Small intestine (tissue), 7 donors: ENCODE results near the gene LUZP1. TPM values are rescaled to one million over a fixed set of nuclear protein-coding genes. Genes with fewer than 3 reads are reported as not detected.

Experiments used
- DNase-seq, 2 donors: peaks; one replicate each; pipeline versions ENCODE4 v3.0.0 to v3.0.0-alpha.2; 2013
- FAIRE-seq: peaks from 2 replicates; lab custom pipeline; 2012; peaks lifted over from hg19 to GRCh38; lab: Jason Lieb, UNC
- H3K27ac ChIP-seq, 3 donors: one replicate each; pipeline ENCODE4 v1.5.1; 2013; ENCODE audit warnings: low read length in 2 of 3, mild to moderate bottlenecking in 2 of 3, control low read depth in 1 of 3, inconsistent platforms in 1 of 3, low read depth in 1 of 3, moderate library complexity in 1 of 3
- H3K27me3 ChIP-seq, 3 donors: one replicate each; pipeline ENCODE4 v1.6.1; 2013; ENCODE audit warnings: low read length in 3 of 3, inconsistent platforms in 1 of 3; ENCODE audit not compliant: control insufficient read depth in 3 of 3, insufficient read depth in 3 of 3
- H3K36me3 ChIP-seq, 3 donors: one replicate each; pipeline ENCODE4 v1.6.1; 2013; ENCODE audit warnings: low read length in 3 of 3, inconsistent platforms in 1 of 3, low read depth in 1 of 3, mild to moderate bottlenecking in 1 of 3, moderate library complexity in 1 of 3; ENCODE audit not compliant: control insufficient read depth in 3 of 3, insufficient read depth in 2 of 3
- H3K4me1 ChIP-seq, 3 donors: one replicate each; pipeline ENCODE4 v1.6.1; 2013; ENCODE audit warnings: low read length in 2 of 3, inconsistent platforms in 1 of 3, low read depth in 1 of 3, mild to moderate bottlenecking in 1 of 3, moderate library complexity in 1 of 3; ENCODE audit not compliant: control insufficient read depth in 3 of 3, insufficient read depth in 2 of 3
- H3K4me3 ChIP-seq, 3 donors: one replicate each; pipeline ENCODE4 v1.5.1; 2013; ENCODE audit warnings: low read length in 3 of 3, control low read depth in 1 of 3, inconsistent platforms in 1 of 3, low read depth in 1 of 3, mild to moderate bottlenecking in 1 of 3, moderate library complexity in 1 of 3
- H3K9me3 ChIP-seq, 2 donors: one replicate each; pipeline ENCODE4 v1.6.1; 2013; ENCODE audit warnings: low read depth in 1 of 2, low read length in 1 of 2; ENCODE audit not compliant: control insufficient read depth in 2 of 2, insufficient read depth in 1 of 2
- WGBS, 3 donors: extraction: QIAGEN DNeasy Blood & Tissue Kit; methylation state at CpG; one replicate each; pipeline ENCODE4 v1.1.7; 2013; 5-methylcytosine and 5-hydroxymethylcytosine counted together
- polyA plus RNA-seq, 4 donors: library from polyadenylated mRNA; stranded (reverse) in 3 of 4; unstranded in 1 of 4; fragments of 200-250 nt in 3 of 4; fragments of 120-200 nt in 1 of 4; gene quantifications; one replicate each; pipeline versions ENCODE4 v1.2.1 to v1.2.3, GENCODE V29; 2013
- donor health status: healthy with polysubstance abuse.
- donor health status: control.
- donor health status: control.
- donor health status: Bipolar disorder and iron deficiency.
- donor health status: healthy.

The LUZP1 gene
- polyA plus RNA-seq, 4 donors, result 14.1 to 22.0 (median 19.5) TPM

GRCh38 chr1:23102289-23102688 is 66.4 kb downstream of the LUZP1 start:
- Histone ChIP-seq H3K9me3 (no peaks in the 10 kb centered on the region), H3K36me3 (peaks cover 2 to 7% (median 5%) of the 10 kb centered on the region in 3 donors), H3K27ac (peak overlapping the region in 1 of 3 donors; percentile 87), H3K4me3 (no peak overlapping the region), H3K4me1 (peaks cover 0 to 25% (median 2%) of the 10 kb centered on the region in 3 donors), H3K27me3 (no peaks in the 10 kb centered on the region)
- WGBS, 3 donors, result 19 to 25% (median 24%) methylated on average over 1 of the region's 1 CpG
- no peak for FAIRE-seq
- DNase-seq, result no peak

GRCh38 chr1:23101887-23102286 is 66.8 kb downstream of the LUZP1 start:
- H3K36me3 ChIP-seq, result peaks cover 1 to 5% (median 4%) of the 10 kb centered on the region in 3 donors
- FAIRE-seq (no peak), DNase-seq (no peak)
- peaks cover 0 to 25% (median 2%) of the 10 kb centered on the region in 3 donors for H3K4me1 ChIP-seq
- 62 to 80% (median 78%) methylated on average over 2 of the region's 2 CpGs for WGBS, 3 donors
- H3K4me3 ChIP-seq, result no peak overlapping the region
- no peaks in the 10 kb centered on the region for H3K27me3 ChIP-seq
- H3K27ac ChIP-seq, result peak overlapping the region in 1 of 3 donors; percentile 87
- no peaks in the 10 kb centered on the region for H3K9me3 ChIP-seq

GRCh38 chr1:23101101-23101827 is 67.4 kb downstream of the LUZP1 start:
- Histone ChIP-seq H3K36me3 (peaks cover 0 to 6% (median 3%) of the 10 kb centered on the region in 3 donors), H3K4me1 (peaks cover 0 to 25% (median 2%) of the 10 kb centered on the region in 3 donors), H3K27me3 (no peaks in the 10 kb centered on the region), H3K27ac (peak overlapping the region in 2 of 3 donors; percentile 17 to 79), H3K4me3 (no peak overlapping the region), H3K9me3 (no peaks in the 10 kb centered on the region)
- WGBS, 3 donors, result 81 to 87% (median 87%) methylated on average over 3 of the region's 3 CpGs
- DNase-seq (no peak), FAIRE-seq (no peak)

GRCh38 chr1:23100074-23100748 is 68.4 kb downstream of the LUZP1 start:
- Histone ChIP-seq H3K27ac (peak overlapping the region in 1 of 3 donors; percentile 70), H3K4me3 (no peak overlapping the region), H3K36me3 (peaks cover 0 to 7% (median 4%) of the 10 kb centered on the region in 3 donors), H3K9me3 (no peaks in the 10 kb centered on the region), H3K4me1 (peaks cover 0 to 25% (median 2%) of the 10 kb centered on the region in 3 donors), H3K27me3 (no peaks in the 10 kb centered on the region)
- DNase-seq (peak in 1 of 2 donors; percentile 39), FAIRE-seq (no peak)
- WGBS, 3 donors, result 60 to 76% (median 66%) methylated on average over 3 of the region's 3 CpGs

- Histone ChIP-seq H3K27me3 (no peaks in the 10 kb centered on the region), H3K27ac (no peak overlapping the region), H3K9me3 (no peaks in the 10 kb centered on the region), H3K36me3 (peaks cover 2 to 10% (median 5%) of the 10 kb centered on the region in 3 donors), H3K4me3 (no peak overlapping the region), H3K4me1 (peaks cover 0 to 25% (median 2%) of the 10 kb centered on the region in 3 donors)
- FAIRE-seq (no peak), DNase-seq (no peak)
- 90 to 98% (median 96%) methylated on average over 1 of the region's 1 CpG for WGBS, 3 donors
Measured at GRCh38 chr1:23099171-23099536, 69.5 kb downstream of the LUZP1 start.

- Histone ChIP-seq H3K36me3 (peaks cover 6 to 15% (median 10%) of the 10 kb centered on the region in 3 donors), H3K4me3 (no peak overlapping the region), H3K9me3 (no peaks in the 10 kb centered on the region), H3K27ac (no peak overlapping the region), H3K27me3 (no peaks in the 10 kb centered on the region), H3K4me1 (peaks cover 0 to 21% (median 2%) of the 10 kb centered on the region in 3 donors)
- 43 to 52% (median 50%) methylated on average over 12 of the region's 12 CpGs for WGBS, 3 donors
- no peak for FAIRE-seq
- DNase-seq, result peak; percentile 79 to 81
Measured at GRCh38 chr1:23098463-23099170, 70.0 kb downstream of the LUZP1 start.

- no peaks in the 10 kb centered on the region for H3K27me3 ChIP-seq
- no peak overlapping the region for H3K4me3 ChIP-seq
- H3K27ac ChIP-seq, result no peak overlapping the region
- DNase-seq, result no peak
- peaks cover 6 to 24% (median 17%) of the 10 kb centered on the region in 3 donors for H3K36me3 ChIP-seq
- 91 to 96% (median 93%) methylated on average over 6 of the region's 6 CpGs for WGBS, 3 donors
- H3K9me3 ChIP-seq, result no peaks in the 10 kb centered on the region
- peaks cover 0 to 16% (median 2%) of the 10 kb centered on the region in 3 donors for H3K4me1 ChIP-seq
- no peak for FAIRE-seq
Measured at GRCh38 chr1:23097316-23097715, 71.3 kb downstream of the LUZP1 start.

- no peak for FAIRE-seq
- DNase-seq, result no peak
Measured at GRCh38 chr1:23092447-23092846, 76.2 kb downstream of the LUZP1 start.

More at GRCh38 chr1:23092447-23092846, 76.2 kb downstream of the LUZP1 start:
- no peaks in the 10 kb centered on the region for H3K27me3 ChIP-seq
- H3K4me1 ChIP-seq, result no peaks in the 10 kb centered on the region
- no peaks in the 10 kb centered on the region for H3K9me3 ChIP-seq
- no peak overlapping the region for H3K27ac ChIP-seq
- no peak overlapping the region for H3K4me3 ChIP-seq
- WGBS, 3 donors, result 84 to 86% (median 85%) methylated on average over 12 of the region's 12 CpGs
- peaks cover 27 to 58% (median 47%) of the 10 kb centered on the region in 3 donors for H3K36me3 ChIP-seq
